ENCODE results near the gene UBA3. TPM values are rescaled to one million over a fixed set of nuclear protein-coding genes. Genes with fewer than 3 reads are reported as not detected.

Gene UBA3
- total RNA-seq, 1 donor from 2014 or later = 68.6 TPM

DNA sequence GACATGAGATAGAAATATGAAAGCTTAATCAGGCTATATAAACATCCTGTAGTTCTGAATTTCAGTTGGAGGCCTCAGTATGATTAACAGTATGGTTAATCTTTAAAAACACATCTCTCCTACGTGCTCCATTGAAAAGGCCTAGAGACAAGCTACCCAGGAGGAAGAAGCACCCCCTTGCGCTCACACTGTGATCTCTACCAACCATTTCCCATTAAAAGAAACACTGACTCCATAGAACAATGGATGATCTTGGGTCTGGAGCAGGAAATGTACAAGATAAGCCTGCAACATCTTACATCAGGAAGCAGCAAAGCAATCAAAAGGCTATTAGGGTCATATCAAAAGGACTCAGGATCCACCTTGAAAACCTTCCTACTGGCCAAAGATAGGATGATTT, 63.3 kb downstream of the UBA3 start:
- DNase-seq = no peak
- Mint-ChIP-seq H3K9me3 (ENCODE audit: unreplicated experiment) (peaks cover 5% of the 10 kb centered on the region), H3K4me3 (ENCODE audit: unreplicated experiment) (no peak overlapping the region), H3K27ac (ENCODE audit: unreplicated experiment) (no peak overlapping the region), H3K27me3 (ENCODE audit: unreplicated experiment) (no peaks in the 10 kb centered on the region), H3K4me1 (ENCODE audit: low read depth, unreplicated experiment) (peaks cover 1% of the 10 kb centered on the region), H3K36me3 (ENCODE audit: unreplicated experiment) (no peaks in the 10 kb centered on the region)
- TF ChIP-seq, protein P1, sequence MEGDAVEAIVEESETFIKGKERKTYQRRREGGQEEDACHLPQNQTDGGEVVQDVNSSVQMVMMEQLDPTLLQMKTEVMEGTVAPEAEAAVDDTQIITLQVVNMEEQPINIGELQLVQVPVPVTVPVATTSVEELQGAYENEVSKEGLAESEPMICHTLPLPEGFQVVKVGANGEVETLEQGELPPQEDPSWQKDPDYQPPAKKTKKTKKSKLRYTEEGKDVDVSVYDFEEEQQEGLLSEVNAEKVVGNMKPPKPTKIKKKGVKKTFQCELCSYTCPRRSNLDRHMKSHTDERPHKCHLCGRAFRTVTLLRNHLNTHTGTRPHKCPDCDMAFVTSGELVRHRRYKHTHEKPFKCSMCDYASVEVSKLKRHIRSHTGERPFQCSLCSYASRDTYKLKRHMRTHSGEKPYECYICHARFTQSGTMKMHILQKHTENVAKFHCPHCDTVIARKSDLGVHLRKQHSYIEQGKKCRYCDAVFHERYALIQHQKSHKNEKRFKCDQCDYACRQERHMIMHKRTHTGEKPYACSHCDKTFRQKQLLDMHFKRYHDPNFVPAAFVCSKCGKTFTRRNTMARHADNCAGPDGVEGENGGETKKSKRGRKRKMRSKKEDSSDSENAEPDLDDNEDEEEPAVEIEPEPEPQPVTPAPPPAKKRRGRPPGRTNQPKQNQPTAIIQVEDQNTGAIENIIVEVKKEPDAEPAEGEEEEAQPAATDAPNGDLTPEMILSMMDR (IDR thresholded peaks at IDR 0.05; ENCODE audit: partially characterized antibody, unreplicated experiment) = no peak

DNA sequence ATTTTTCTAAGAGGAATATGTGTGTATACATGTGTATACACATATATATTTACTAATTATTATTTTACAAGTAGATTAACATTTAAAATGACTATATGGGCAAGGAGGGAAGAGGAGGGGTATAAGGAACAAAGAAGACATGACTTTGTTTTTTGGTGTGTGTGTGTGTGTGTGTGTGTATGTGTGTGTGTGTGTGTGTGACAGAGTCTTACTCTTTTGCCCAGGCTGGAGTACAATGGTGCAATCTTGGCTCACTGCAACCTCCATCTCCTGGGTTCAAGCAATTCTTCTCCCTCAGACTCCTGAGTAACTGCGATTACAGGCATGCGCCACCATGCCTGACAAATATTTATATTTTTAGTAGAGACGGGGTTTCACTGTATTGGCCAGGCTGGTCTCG, 64.1 kb downstream of the UBA3 start:
- Mint-ChIP-seq H3K4me3 (ENCODE audit: unreplicated experiment) (no peak overlapping the region), H3K27me3 (ENCODE audit: unreplicated experiment) (no peaks in the 10 kb centered on the region), H3K9me3 (ENCODE audit: unreplicated experiment) (peaks cover 5% of the 10 kb centered on the region), H3K27ac (ENCODE audit: unreplicated experiment) (no peak overlapping the region), H3K36me3 (ENCODE audit: unreplicated experiment) (no peaks in the 10 kb centered on the region), H3K4me1 (ENCODE audit: low read depth, unreplicated experiment) (peaks cover 1% of the 10 kb centered on the region)
- TF ChIP-seq, protein P1 (IDR thresholded peaks at IDR 0.05; ENCODE audit: partially characterized antibody, unreplicated experiment) = no peak
- DNase-seq = no peak

DNA sequence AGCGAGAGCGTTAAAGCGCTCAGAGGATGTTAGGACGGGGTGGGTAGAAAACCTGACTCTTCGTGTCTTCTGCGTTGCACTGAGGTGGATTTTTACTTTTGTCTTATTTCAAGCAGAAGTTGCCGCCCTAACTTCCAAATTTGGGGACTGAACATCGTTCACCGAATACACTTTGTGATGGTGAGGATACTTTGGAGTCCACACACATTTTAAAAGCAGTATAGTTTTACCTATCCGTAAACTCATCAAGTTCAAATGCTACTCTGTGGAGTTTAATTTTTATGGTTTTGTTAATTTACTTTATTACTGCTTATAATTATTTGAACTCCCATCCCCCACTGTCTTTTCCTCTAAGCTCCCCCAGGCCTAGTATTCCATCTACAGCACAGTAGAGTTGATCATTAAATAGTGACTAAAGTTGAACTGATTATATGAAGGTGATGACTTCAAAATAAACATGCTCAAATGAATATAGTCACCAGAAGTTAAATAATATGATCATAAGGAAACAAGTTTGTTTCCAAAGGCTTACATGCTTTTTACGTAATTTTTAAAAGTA, 66.1 kb downstream of the UBA3 start:
- Mint-ChIP-seq H3K4me3 (ENCODE audit: unreplicated experiment) (peak overlapping the region; percentile 83), H3K27ac (ENCODE audit: unreplicated experiment) (peak overlapping the region; percentile 59), H3K27me3 (ENCODE audit: unreplicated experiment) (no peaks in the 10 kb centered on the region), H3K4me1 (ENCODE audit: low read depth, unreplicated experiment) (peaks cover 4% of the 10 kb centered on the region), H3K36me3 (ENCODE audit: unreplicated experiment) (no peaks in the 10 kb centered on the region), H3K9me3 (ENCODE audit: unreplicated experiment) (peaks cover 7% of the 10 kb centered on the region)
- DNase-seq = no peak
- TF ChIP-seq, protein P1 (IDR thresholded peaks at IDR 0.05; ENCODE audit: partially characterized antibody, unreplicated experiment) = no peak

DNA sequence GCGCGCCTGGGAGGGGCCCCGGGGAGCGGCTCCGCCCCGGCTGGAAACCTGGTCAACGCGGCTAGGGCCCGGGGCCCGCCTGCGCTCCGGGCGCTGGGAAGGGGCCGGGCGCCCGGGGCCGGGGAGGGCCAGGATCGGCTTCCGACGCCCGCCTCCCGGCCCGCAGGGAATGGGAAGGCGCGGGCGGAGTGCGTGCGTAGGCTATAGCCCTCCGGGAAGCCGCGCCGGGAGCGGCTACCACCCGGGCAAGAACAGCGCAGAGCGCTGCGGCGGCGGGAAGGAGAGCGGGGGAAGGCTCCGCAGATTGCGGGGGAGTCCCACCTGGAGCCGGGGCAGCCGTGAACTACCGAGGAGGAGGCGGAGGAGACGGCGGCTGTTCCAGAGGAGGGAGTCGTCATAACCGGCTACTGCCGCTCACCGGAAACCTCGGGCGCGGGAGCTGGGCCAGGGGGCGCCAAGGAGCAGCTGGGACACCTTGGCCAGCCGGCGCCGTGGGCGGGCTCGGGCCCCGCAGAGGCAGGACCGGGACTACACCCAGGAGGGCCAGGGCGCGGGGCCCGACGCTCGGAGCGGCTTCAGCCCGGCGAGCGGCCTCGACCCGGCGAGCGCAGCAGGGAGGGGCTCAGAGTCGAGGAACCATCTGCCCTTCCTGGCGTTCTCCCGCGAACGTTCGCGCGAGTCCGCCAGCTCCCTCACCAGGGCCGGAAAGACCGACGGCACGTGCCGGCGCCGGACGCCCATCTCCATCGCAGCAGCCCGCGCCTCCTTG, 66.7 kb downstream of the UBA3 start, which contains the start of gene EOGT:
TSS of gene EOGT (minus strand) at position 432 of the 769 bp plus-strand sequence. CDS start 3,838 bp downstream, outside the sequence.
- Mint-ChIP-seq H3K4me1 (ENCODE audit: low read depth, unreplicated experiment) (peaks cover 10% of the 10 kb centered on the region), H3K27me3 (ENCODE audit: unreplicated experiment) (no peaks in the 10 kb centered on the region), H3K4me3 (ENCODE audit: unreplicated experiment) (peak within 1 kb of the TSS; percentile 94), H3K27ac (ENCODE audit: unreplicated experiment) (peak within 1 kb of the TSS; percentile 83), H3K9me3 (ENCODE audit: unreplicated experiment) (peaks cover 7% of the 10 kb centered on the region), H3K36me3 (ENCODE audit: unreplicated experiment) (no peaks in the 10 kb centered on the region)
- peak; percentile 89 for DNase-seq
- TF ChIP-seq, protein P1 (IDR thresholded peaks at IDR 0.05; ENCODE audit: partially characterized antibody, unreplicated experiment) = peak; percentile 57

DNA sequence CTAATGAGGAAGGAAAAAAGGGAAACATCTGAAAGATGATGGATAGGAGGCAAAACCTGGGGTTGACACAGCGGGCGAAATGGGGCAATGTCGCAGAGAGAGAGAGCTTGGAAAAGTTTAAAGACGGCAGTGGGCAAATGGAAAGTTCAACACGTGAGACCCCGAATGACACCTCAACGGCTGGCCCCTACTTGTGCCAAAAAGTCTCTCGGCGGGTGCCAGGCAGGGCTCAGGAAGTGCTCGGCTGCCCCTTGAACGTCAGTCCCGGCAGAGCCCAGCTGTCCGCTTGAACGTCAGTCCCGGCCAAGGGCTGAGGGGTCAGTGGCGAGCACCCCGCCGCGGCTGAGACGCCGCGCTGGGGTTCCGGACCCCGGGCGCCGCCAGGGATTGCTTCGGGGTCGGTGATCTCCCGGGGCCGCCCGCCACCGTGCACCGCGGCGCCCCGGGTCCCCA, 67.3 kb downstream of the UBA3 start:
- H3K4me1 Mint-ChIP-seq (ENCODE audit: low read depth, unreplicated experiment) = peaks cover 12% of the 10 kb centered on the region
- DNase-seq = peak; percentile 69
- H3K36me3 Mint-ChIP-seq (ENCODE audit: unreplicated experiment) = no peaks in the 10 kb centered on the region
- peak overlapping the region; percentile 94 for H3K4me3 Mint-ChIP-seq (ENCODE audit: unreplicated experiment)
- H3K9me3 Mint-ChIP-seq (ENCODE audit: unreplicated experiment) = peaks cover 7% of the 10 kb centered on the region
- TF ChIP-seq, protein P1 (IDR thresholded peaks at IDR 0.05; ENCODE audit: partially characterized antibody, unreplicated experiment) = no peak
- H3K27ac Mint-ChIP-seq (ENCODE audit: unreplicated experiment) = peak overlapping the region; percentile 83
- no peaks in the 10 kb centered on the region for H3K27me3 Mint-ChIP-seq (ENCODE audit: unreplicated experiment)

Data from glutamatergic neuron (in vitro differentiated cells).